Activated CD4-positive, CD25-positive, alpha-beta regulatory T cell treated with anti-CD3 and anti-CD28 coated beads, Interleukin-2, amount 50 U/mL, for 72 hours (primary cell): ENCODE measurements around the gene KCNH2.

Experiments used
- DNase-seq: peaks from one replicate; pipeline ENCODE4 v3.0.0; 2021

KCNH2 gene

DNA sequence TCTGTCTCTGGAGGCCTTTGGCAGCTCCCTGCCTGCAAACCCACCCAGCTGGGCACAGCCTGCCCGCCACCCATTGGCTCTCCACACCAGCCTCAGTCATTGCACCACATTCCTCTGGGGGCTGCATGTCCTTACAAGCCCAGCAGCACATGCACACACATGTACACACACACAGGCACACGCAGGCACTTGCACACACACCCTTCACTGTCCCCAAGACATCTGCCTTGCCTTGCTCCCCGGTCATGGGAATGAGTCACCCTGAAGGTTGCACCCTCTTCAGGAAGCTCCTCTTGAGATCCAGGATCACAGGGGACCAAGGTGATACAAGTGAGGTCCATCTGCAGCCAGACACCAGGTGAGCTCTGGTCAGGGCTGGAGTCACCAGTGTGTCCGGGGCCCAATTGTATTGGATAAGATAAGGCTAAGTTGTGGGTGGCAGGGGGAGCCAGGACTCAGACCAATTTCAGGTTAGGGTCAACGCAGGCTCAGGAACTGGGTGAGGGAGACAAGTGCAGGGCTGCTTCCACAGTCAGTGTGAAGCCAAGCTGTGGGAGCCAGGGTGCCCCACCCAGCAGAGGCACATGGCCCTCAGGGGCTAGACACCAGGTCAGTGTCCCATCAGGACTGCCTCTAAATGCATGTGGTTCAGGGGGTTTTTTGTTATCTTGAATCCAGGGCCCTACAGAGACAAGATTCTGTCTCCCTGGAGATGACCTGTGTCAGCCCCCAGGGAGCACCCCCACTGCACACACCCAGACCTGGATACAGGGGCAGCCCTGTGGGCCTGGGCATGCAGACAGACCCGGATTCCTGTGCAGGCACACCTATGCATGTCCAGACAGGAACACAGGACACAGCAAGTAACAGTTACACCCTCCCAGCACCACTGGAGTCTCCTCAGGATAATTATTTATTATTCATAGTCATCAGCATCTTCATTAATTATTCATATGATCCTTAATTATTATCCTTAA lies 33.8 kb downstream of the KCNH2 start:
- no peak for DNase-seq

DNA sequence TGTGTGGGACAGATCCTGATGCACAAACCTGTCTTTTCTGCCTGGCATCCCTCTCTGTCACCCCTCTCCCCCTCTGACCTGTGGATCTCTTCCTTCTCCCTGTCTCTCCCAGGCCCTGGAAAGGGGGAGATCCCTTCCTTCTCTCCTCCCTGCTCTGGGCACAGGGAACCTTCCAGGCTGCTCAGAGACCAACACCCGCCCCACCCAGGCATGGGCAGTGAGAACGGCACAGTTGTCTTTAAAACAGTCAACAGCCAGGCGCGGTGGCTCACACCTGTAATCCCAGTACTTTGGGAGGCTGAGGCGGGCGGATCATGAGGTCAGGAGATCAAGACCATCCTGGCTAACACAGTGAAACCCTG lies 34.7 kb downstream of the KCNH2 start:
- DNase-seq = no peak

DNA sequence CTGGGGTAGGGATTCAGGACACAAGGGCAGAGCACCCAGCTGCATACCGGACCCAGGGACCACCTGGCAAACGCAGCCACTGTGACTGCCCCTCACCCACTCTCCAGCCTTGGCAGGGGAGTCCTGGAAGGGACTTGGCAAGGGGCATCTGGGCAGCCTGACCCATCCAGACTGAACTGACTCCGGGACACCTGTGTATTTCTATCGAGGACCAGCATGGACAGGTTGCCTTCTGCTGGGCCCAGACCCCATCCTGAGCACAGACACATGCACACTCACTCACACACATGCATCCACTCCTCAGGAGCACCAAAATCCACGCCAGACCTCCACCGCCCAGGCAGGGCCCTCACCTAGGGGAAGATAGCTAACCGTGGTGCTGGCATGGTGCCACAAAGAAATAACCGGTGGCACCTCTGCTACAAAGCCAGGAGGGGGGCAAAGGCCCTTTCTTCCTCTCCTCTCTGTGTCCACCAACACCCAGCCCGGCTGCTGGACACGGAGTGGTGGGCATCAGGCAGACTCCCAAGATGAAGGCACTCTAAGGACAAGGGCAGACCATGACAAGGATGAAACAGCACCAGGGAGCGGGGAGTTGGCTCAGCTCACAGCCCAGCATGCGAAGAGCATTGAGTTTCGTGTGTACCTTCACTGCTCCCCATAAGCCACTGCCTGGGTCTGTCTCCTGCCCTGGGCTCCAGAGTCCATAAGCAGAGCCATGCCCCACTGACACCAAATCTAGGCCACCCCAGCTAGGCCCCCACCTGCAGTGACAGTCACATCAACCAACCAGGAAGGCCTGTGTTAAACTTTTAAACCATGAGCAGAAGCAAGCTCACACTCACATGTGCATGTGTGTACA lies 35.3 kb downstream of the KCNH2 start:
- DNase-seq = no peak

DNA sequence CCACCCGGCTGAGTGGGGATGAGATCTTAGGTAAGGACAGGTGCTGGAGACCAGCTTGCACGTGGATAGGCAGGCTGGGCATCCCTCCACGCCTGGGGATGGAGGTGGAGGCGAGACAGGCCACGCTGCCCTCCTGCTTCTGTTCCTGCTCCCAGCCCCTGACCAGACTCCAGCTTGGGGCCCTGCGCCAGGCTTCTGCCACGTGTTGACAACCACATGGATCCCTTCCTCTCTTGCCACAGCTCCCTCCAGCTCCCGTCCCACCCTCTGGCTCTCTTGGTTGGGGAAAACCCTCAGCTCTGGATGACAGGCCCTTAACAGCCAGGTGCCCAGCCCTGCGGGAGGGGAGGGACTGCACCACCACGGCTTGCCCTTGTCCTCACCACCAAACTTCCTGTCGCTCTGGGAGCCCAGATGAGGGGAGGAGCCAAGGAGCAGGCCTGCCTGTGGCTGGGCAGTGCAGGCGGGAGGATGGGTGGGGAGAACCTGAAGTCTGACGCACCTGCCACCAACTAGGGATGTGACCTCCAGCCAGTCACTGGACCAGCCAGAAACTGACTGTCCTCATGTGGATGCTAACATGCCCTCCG lies 36.0 kb downstream of the KCNH2 start:
- DNase-seq = peak; percentile 59

DNA sequence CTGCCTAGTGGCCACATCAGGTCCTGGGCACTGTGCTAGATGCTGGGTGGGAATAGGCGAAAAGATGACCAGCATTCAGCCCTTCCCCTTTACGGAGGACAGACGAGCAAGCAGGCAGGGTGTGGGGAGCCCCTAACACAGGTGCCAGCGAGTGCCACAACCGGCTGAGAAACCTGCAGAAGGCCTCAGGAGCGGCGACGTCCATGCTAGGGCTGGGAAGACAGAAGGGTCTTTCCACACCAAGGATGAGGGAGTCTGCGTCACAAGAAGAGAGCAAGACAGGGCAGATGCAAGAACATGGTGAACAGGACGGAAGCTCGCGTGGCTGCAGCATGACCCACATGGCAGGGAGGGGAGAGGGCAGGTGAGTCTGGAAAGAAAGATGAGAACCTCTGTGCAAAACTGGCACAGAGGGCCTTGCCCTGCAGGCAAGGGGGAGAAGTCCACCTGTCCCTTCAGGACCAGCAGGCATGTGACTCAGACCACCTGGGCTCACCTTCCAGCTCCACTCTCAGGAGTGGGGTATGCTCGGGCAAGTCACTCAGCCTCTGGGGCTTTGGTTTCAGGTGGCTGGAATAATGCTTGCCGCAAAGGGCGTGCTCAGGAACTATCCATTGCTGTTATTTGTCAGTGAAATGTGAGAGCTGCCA lies 36.6 kb downstream of the KCNH2 start:
- no peak for DNase-seq

DNA sequence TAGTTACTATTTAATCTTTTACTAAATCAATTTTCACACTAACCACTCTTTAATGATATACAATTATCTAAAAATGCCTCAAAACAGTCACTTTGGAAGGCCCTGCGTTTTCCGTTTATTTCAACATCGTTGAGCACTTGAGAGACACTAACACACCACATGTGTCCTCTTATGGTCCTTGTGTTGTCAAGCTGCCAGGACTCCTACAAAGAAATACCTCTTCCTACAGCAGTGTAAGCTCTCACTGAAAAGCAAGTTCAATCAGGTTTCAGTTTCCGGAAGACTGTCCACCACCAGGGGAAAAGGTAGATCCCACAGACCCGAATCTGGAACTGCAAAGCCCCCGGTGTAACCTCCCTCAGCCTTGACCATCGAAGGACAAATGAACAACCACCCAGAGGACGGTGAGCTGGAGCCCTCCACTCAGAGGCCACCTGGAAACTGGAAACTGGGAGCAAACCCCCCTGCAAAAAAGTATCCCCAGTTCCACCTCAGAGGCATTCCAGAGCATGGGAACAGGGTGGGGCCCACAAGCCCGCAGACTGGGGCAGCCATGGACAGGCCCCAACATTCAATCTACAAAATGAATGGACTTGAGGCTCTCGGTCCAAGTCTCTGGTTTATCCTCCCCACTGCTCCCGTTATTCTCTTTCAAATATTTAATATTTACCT lies 37.6 kb downstream of the KCNH2 start:
- no peak for DNase-seq

DNA sequence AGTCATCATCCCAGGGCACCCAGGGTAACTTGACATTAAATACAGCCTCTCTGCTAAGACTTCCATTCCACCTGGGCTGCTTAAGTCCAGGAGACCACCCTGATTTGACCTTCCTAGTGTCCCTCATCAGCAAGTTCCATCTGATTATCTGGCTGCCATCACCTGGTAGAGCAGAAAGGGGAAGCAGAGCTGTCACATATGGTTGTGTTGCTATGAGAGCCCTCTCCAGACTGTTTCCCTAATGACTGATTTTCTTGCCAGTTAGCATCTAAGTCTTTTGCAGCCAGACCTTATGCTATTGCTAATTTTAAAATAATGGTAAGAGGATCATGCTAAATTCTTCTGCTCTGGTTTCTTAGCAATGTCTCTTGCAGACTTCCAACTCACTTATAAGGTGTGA lies 38.7 kb downstream of the KCNH2 start:
- no peak for DNase-seq

DNA sequence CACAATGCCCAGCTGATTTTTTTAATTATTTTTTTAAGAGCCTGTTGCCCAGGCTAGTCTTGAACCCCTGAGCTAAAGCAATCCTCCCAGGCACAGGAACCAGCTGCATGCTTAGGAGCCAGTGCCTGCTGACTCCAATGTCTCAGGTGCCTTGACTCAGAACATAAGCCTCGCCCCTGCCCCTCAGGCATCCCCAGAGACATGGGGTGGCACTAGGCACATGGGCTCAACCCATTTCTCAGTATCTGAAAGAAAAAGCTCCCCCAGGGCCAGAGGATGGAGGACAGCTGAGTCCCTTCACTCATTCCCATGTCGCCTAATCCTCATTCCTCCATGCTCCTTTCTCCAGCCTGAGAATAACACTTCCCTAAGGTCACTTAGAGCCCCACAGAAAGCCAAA lies 39.1 kb downstream of the KCNH2 start:
- DNase-seq = no peak

DNA sequence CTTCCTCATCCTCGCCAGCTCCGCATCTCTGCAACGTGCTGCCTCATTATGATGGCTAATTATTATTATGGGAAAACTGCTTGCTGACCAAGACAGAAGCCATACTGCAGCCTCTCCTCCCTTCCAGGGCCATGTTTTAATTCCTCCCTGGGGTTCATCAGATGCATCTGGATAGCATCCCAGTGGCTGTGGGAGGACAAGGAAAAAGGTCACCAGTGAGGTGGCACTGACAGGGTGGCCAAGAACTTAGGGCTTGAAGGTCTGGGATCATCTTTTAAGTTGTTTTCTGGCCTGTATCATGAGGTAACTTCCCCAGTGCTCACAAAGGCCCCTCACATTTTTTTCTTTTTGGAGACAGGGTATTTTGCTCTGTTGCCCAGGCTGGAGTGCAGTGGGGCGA lies 39.6 kb downstream of the KCNH2 start:
- no peak for DNase-seq

DNA sequence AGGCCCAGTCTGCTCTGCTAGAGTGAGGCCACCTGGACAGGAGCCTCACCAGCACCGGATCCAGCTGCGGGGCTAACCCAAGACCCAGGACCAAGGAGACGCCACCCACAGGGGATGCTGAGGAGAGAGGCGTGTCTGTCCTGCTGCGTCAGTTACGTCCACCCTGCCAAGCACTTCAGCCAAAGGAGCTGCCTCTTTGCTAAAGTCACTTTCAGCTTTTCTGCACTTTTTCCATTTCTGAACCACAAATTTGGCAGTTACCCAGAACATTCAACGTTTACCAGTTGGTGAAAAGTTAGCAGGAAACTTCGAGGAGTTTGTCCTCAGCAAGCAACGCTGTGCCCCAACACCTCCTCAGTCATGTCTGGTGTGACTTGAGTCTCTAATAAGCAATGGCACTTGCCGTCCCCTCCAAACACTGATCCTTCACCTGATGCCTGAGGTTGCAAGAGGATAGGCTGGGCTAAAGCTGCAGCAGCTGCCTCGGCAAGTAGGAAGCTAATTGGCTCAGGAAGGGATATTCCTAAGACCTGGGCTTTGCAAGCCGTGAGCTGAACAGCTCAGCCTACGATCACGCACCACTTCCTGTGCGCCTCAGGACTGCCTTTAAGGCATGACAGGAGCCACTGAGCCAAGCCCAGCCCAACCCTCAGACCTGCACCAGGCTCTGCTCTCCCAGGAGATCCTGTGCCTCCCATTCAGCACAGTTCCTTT lies 40.1 kb downstream of the KCNH2 start:
- no peak for DNase-seq

DNA sequence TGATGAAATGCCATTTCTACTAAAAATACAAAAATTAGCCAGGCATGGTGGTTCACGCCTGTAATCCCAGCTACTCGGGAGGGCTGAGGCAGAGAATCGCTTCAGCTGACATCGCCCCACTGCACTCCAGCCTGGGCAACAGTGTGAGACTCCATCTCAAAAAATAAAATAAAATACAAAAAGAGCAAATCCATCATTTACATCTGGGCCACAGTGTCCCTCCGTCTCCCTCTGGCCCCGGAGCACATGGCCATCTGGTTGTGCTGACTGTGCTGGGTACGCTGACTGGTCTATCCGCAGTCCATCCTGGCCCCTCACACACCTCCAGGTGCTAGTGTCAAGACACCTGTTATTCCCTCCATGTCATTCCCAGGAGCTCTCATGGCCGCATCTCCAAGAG lies 42.1 kb downstream of the KCNH2 start:
- DNase-seq = no peak

DNA sequence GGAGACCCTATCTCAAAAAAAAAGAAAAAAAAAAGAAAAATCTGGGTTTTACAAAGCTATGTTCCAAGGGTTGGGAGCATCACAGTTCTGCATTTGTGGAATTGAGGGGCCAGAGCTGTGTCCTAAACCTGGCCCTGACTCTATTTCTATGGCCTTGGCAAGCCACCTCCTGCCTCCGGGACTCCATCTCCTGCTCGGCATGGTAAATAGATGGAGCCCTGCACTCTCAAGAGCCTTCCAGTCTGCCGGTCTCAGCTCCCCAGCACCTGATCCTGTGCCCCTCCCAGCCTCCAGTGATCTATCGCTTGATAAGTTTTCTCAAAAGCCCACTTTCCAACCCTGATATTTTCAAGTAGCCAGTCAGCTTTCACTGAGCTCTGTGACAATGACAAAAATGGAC lies 43.0 kb downstream of the KCNH2 start:
- no peak for DNase-seq

DNA sequence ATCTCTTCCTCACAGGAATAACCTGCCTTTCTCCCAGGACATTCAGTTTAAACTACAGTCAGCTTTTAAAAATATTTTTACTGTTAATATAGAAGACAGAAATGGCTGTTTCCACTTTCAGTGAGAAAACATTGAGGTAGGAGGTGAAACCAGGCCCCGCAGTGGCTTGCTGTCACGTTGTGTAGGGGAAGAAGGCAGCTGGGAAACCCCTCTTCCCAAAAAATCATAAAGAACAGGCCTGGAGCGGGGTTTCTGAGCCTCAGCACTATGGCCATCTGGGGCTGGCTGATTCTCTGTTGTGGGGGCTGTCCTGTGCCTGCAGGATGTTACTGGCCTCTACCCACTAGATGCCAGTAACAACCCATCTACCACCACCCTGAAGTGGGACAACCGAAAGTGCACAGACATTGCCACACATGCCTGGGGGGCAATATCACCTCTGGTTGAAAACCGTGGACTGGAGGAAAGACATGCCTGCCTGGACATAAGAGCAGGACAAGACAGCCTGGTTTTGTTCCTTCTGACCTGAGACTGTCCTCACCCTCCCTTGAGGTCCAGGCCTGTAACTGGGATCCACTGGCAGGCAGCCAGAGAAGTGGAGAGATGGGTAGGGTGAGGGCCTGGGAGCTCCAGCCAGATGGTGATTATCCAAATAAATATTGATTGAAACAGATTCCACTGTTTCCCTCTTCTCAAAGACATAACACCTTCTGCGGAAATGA lies 43.9 kb downstream of the KCNH2 start:
- DNase-seq = no peak

DNA sequence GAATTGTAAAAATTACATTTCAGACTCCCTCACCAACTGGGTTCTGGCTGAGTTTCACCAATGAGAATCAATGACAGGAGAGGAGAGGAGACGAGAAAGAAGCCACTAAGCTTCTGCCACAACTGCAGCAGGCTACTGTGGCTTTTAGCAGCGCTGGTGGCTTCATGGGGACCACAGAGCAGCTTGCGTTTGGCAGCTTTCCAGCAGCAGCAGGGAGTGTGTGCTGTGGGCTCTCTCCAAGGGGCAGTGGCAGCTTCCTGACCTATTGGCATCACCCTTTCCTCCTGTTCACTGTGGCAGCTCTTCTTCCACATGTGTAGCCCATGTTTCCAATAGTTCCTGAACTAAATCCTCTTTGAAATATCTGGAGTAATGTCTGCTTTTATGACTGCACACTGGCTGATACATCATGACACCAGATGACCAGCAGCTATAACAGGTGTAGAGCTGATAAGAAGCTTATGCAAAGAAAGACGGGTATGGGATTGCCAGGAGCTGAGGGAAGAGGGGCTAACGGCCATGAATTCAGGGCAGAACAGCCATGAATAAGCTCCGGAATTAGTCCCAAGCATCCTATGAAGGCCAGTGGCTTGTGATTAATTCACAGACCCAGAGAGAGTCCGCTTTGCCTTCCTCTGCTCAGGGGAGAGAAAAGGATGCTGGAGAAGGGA lies 46.8 kb downstream of the KCNH2 start:
- DNase-seq = no peak

DNA sequence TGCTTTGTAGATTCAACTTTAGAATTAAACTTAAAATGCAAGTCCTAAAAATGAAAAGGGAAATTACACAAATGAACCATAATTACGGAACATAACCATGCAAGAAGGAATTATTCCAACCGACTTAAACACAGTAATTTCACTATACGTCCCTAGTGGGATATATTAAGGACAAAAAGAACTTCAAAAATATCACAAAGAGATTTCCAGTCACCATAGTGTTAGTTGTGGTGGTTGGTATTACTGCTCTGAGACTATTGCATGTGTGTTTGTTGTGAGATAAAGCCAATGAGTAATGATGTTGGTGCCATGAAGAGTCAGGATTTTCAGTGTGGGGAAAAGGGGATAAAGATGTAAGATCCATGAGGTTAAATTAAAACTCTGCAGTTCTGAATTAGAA lies 49.6 kb downstream of the KCNH2 start:
- no peak for DNase-seq

DNA sequence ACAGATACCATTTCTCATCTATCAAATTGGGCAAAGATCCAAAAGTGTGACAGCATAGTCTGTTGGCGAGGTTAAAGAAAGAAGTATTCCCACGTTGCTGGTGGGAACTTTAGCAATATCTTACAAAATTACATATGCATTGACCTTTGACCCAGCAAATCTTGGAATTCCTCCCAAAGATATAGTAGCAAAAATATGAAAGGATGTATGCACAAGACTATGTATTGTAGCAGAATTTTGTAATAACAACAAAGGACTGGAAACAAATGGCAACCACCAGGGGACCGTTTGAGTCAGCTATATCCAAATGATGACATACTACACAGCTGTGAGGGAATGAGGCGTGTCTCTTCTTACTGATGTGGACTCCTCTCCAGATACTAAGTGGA lies 50.2 kb downstream of the KCNH2 start:
- DNase-seq = no peak

DNA sequence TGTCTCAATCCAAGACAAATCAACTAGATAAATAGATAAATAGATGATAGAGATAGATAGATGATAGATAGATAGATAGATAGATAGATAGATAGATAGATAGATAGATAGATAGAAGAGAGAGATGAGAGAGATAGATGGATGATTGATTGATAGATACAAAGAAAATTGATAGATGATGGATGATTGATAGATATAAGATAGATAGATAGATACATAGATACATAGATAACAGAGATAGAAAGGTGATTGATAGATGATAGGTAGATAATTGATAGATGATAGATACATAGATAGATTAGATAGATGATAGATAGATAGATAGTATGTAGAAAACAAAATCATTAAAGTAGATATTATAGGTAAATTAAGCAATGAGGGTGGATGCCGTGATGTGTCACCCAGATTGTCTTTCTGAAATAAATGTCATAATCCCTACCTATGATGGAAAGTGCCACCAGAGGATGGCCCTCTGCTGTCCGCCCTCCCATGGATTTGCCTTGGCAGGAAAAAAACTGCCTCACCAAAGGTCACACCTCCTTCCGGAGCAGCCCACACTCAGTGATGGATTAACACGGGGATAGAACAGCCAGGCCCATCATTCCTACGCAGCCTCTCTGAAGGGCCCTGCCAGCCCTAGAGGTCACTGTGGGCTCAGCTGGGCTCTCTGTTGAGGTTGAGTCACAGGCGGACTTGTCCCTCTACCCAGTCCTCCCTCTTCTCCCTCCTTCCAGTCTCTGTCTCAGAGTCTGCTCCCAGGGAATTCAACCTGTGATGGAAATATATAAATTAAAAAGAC lies 50.8 kb downstream of the KCNH2 start:
- DNase-seq = no peak

DNA sequence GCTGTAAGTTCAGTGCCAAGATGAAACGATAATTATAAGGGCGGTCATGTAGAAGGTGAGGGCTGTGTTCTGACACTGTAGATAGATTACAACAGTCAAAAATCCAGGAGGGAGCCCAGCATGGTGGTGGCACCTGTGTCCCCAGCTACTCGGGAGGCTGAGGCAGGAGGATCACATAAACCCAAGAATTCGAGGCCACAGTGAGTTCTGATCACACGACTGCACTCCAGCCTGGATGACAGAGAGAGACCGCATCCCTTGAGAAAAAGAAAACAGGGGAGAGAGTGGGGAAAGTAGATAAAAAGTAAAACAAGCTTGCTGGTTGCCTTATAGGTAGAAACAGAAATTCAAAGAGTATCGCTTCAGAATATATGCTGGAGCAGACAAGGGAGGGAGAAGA lies 52.1 kb downstream of the KCNH2 start:
- no peak for DNase-seq

DNA sequence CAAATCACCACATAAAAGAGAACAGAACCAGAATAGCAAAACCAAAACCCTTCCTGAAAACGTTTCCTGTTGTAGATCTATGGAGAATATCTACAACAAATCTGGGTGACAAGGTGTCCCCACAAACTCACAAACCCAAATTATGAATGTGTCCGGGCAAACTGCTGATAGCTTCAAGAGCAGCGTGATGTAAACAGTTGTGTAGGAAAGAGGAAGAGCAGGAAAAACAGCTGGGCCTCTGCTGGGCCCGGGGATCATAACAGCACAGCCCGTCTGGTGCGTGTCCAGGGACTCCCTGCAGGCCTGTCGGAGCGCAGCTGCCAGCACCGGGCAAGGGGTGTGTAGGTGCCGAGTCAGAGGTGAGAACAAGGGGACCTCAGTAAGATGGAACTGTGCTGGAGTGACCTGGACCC lies 53.7 kb downstream of the KCNH2 start:
- DNase-seq = no peak

DNA sequence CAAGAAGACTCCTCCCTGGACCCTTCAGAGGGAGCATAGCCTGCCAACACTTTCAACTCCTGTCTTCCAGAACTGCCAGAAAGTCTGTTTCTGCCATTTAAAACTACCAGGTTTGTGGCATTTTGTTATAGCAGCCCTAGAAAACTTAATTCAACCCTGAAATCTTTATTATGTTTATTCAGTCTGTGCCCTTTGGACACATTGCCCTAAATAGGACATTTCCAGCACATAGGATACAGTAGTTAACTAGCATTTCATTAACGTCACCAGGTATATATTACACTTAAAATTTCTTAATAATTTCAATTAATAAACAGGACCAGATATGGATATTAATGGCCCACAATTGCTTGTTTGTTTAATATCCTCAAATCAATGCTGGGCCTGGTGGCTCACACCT lies 54.3 kb downstream of the KCNH2 start:
- DNase-seq = no peak
